Neutrophil (primary cell): ENCODE measurements around the gene KCNH1.
A peak's percentile ranks its signal among the peaks of the same experiment; 100 is the strongest.

ENCODE experiments used
- H3K27ac ChIP-seq: fragments of 200-600 bp; sonication (generic); 2 replicates; pipeline ENCODE4 v1.5.1; 2016; ENCODE audit warnings: mild to moderate bottlenecking, moderate library complexity
- H3K27me3 ChIP-seq: fragments of 200-600 bp; sonication (generic); 2 replicates; pipeline ENCODE4 v1.6.0; 2016; ENCODE audit warnings: mild to moderate bottlenecking
- H3K36me3 ChIP-seq: fragments of 200-600 bp; sonication (generic); 2 replicates; pipeline ENCODE4 v1.5.1; 2017
- H3K4me1 ChIP-seq, 2 experiments: fragments of 200-600 bp in 1 of 2; sonication (generic) in 1 of 2; 1 replicate in 1 of 2; 2 replicates in 1 of 2; pipeline versions ENCODE4 v1.5.1 to v1.6.1; 2013 to 2016; ENCODE audit warnings: low read depth in 1 of 2, low read length in 1 of 2, mild to moderate bottlenecking in 1 of 2, moderate library complexity in 1 of 2; ENCODE audit not compliant: control insufficient read depth in 1 of 2, insufficient read depth in 1 of 2
- H3K4me3 ChIP-seq, 2 experiments: fragments of 200-600 bp in 1 of 2; sonication (generic) in 1 of 2; 1 replicate in 1 of 2; 2 replicates in 1 of 2; pipeline ENCODE4 v1.5.1; 2013 to 2016; ENCODE audit warnings: low read depth in 1 of 2, low read length in 1 of 2, mild to moderate bottlenecking in 1 of 2, moderate library complexity in 1 of 2
- H3K9me3 ChIP-seq: fragments of 200-600 bp; sonication (generic); 2 replicates; pipeline ENCODE4 v1.5.1; 2016
- CTCF ChIP-seq: fragments of 200-600 bp; sonication (generic); IDR thresholded peaks from 2 replicates; pipeline ENCODE4 v1.5.1; 2016; ENCODE audit warnings: antibody characterized with exemption

The KCNH1 gene

GRCh38 chr1:211133836-211134669 is at the start of gene KCNH1:
Gene KCNH1, minus strand, starts transcription at chr1:211134148. Its CDS starts 203 bp downstream, at chr1:211133945.
- Histone ChIP-seq H3K9me3 (no peaks in the 10 kb centered on the region), H3K4me3 (no peak within 1 kb of the TSS), H3K4me1 (peaks cover 0 to 7% of the 10 kb centered on the region in 2 experiments), H3K27me3 (peaks cover 91% of the 10 kb centered on the region), H3K27ac (no peak within 1 kb of the TSS), H3K36me3 (no peaks in the 10 kb centered on the region)
- TF ChIP-seq CTCF: peak; percentile 18

- Histone ChIP-seq H3K9me3 (no peaks in the 10 kb centered on the region), H3K27ac (no peak overlapping the region), H3K27me3 (no peaks in the 10 kb centered on the region), H3K4me3 (no peak overlapping the region), H3K36me3 (no peaks in the 10 kb centered on the region), H3K4me1 (no peaks in the 10 kb centered on the region)
- TF ChIP-seq CTCF: no peak
These were observed 48.8 kb upstream of the KCNH1 start for GRCh38 chr1:211182746-211183145.

- no peaks in the 10 kb centered on the region for H3K27me3 ChIP-seq
- no peaks in the 10 kb centered on the region for H3K36me3 ChIP-seq
- H3K4me1 ChIP-seq: no peaks in the 10 kb centered on the region
- no peaks in the 10 kb centered on the region for H3K9me3 ChIP-seq
- no peak overlapping the region for H3K27ac ChIP-seq
- H3K4me3 ChIP-seq: no peak overlapping the region
- TF ChIP-seq CTCF: no peak
These were observed 40.4 kb upstream of the KCNH1 start for GRCh38 chr1:211174375-211174774.

GRCh38 chr1:211172657-211173056 is 38.7 kb upstream of the KCNH1 start:
- no peaks in the 10 kb centered on the region for H3K27me3 ChIP-seq
- H3K9me3 ChIP-seq: no peaks in the 10 kb centered on the region
- no peak overlapping the region for H3K27ac ChIP-seq
- no peak overlapping the region for H3K4me3 ChIP-seq
- no peaks in the 10 kb centered on the region for H3K36me3 ChIP-seq
- TF ChIP-seq CTCF: no peak
- H3K4me1 ChIP-seq: no peaks in the 10 kb centered on the region

GRCh38 chr1:211169353-211169752 is 35.4 kb upstream of the KCNH1 start:
- Histone ChIP-seq H3K9me3 (no peaks in the 10 kb centered on the region), H3K4me1 (no peaks in the 10 kb centered on the region), H3K27ac (no peak overlapping the region), H3K4me3 (no peak overlapping the region), H3K27me3 (peaks cover 4% of the 10 kb centered on the region), H3K36me3 (no peaks in the 10 kb centered on the region)
- TF ChIP-seq CTCF: no peak
